ENCODE measurements around the gene PDZD2.

- TF ChIP-seq POLR2A (IDR thresholded peaks at IDR 0.05) (no peak), CTCF (IDR thresholded peaks at IDR 0.05) (no peak), POLR2AphosphoS5 (IDR thresholded peaks at IDR 0.05) (no peak), EP300 (IDR thresholded peaks at IDR 0.05) (no peak)
Observed at GRCh38 chr5:31934156-31934555, 295.2 kb downstream of the PDZD2 start.

Data from stomach (tissue), 4 donors.